Kidney capillary endothelial cell (primary cell): ENCODE data around the gene MCUB.

Experiments
- DNase-seq: peaks from one replicate; pipeline ENCODE4 v3.0.0-alpha.2; 2018; ENCODE audit warnings: low spot score

MCUB gene

GRCh38 chr4:109729718-109730618 lies 169.9 kb downstream of the MCUB start, which contains the start of gene PLA2G12A:
TSS of gene PLA2G12A (minus strand) at chr4:109730070. CDS start at chr4:109729809, 261 bp downstream.
- peak; percentile 43 for DNase-seq

- no peak for DNase-seq
These were observed 170.8 kb downstream of the MCUB start for GRCh38 chr4:109730619-109731545.

DNA sequence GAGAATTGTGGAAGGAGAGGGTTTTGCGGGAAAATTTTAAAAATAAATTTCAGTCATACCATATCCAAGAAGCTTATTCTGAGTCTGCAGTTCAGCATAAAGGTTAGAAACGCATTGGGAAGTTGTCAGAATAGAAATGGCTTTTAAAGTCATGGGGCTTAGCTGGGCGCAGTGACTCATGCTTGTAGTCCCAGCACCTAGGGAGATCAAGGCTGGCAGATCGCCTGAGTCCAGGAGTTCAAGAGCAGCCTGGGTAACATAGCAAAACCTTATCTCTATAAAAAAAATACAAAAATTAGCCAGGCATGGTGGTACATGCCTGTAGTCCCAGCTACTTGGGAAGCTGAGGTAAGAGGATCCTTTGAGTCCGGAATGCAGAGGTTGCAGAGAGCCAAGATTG lies 173.7 kb downstream of the MCUB start:
- DNase-seq: no peak

DNA sequence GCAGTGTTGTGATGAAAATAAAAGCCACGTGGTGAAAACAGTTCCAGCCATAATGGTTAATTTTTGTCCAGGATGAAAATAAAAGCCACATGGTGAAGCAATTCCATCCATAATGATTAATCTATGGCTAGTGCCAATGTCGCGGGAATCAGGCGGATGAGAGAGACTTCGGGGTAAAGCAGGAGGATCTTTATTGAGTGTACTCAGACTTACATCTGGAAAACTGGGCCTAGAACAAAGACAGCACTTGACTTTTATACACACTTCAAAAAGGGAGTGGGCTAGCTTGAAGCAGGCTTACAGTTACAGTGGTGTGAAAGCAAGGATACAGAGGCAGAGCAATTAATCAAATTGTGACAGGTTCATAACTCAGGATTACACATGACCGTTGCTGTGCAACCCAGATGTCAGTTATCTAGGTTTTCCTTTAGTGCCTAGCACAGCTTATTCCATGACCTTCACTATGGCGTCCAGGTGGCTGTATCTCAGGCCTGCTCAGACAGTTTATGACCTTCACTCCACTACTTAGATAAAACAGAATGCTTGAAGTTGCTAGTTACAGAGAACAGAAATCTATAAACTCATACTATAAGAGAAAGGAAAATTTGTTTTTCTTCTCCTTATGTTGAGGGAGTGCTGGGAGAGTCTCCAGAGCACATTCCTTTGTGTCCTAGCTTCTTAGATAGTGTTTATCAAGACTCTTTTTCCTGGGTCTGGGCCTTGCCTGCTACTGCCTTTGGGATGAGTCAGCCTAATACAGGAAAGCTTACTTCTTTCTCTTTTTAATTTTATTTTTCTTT lies 175.7 kb downstream of the MCUB start:
- DNase-seq: no peak
